Parathyroid adenoma (tissue), 2 donors: ENCODE data around the gene ASPSCR1.

ENCODE experiments used
- H2AFZ ChIP-seq: fragments of 300-600 bp; sonication (generic); one replicate; pipeline ENCODE4 v1.7.0; 2017; ENCODE audit warnings: antibody characterized with exemption, mild to moderate bottlenecking
- H3K27ac ChIP-seq: fragments of 300-600 bp; sonication (generic); one replicate; pipeline ENCODE4 v1.7.0; 2017
- H3K27me3 ChIP-seq: fragments of 300-600 bp; sonication (generic); one replicate; pipeline ENCODE4 v1.7.0; 2017; ENCODE audit warnings: low read length; ENCODE audit not compliant: control insufficient read depth, insufficient read depth
- H3K36me3 ChIP-seq: fragments of 300-600 bp; sonication (generic); one replicate; pipeline ENCODE4 v1.7.0; 2017; ENCODE audit warnings: low read length; ENCODE audit not compliant: control insufficient read depth, insufficient read depth
- H3K4me1 ChIP-seq: fragments of 300-600 bp; sonication (generic); one replicate; pipeline ENCODE4 v1.7.0; 2017; ENCODE audit warnings: control low read depth
- H3K4me2 ChIP-seq: fragments of 300-600 bp; sonication (generic); one replicate; pipeline ENCODE4 v1.7.0; 2017; ENCODE audit warnings: low read length
- H3K4me3 ChIP-seq: fragments of 300-600 bp; sonication (generic); one replicate; pipeline ENCODE4 v1.7.0; 2017; ENCODE audit warnings: low read depth, low read length
- H3K79me2 ChIP-seq: fragments of 300-600 bp; sonication (generic); one replicate; pipeline ENCODE4 v1.7.0; 2017; ENCODE audit warnings: control low read depth
- H3K9ac ChIP-seq: fragments of 300-600 bp; sonication (generic); one replicate; pipeline ENCODE4 v1.7.0; 2017; ENCODE audit warnings: mild to moderate bottlenecking
- H3K9me3 ChIP-seq: fragments of 300-600 bp; sonication (generic); one replicate; pipeline ENCODE4 v1.7.0; 2017; ENCODE audit warnings: low read length; ENCODE audit not compliant: control insufficient read depth
- CTCF ChIP-seq: fragments of 300-600 bp; sonication (generic); IDR thresholded peaks from one replicate; pipeline ENCODE4 v1.7.0; 2017; ENCODE audit warnings: antibody characterized with exemption, mild to moderate bottlenecking
- donor health status: primary hyperparathyroidism.

ASPSCR1 gene

GRCh38 chr17:82015311-82015971 lies 38.0 kb downstream of the ASPSCR1 start:
- no peak overlapping the region for H3K9ac ChIP-seq
- no peak overlapping the region for H3K4me2 ChIP-seq
- H3K79me2 ChIP-seq = no peaks in the 10 kb centered on the region
- H3K4me1 ChIP-seq = no peaks in the 10 kb centered on the region
- H2AFZ ChIP-seq = no peak overlapping the region
- H3K36me3 ChIP-seq = no peaks in the 10 kb centered on the region
- no peak for TF ChIP-seq CTCF
- no peaks in the 10 kb centered on the region for H3K9me3 ChIP-seq
- no peak overlapping the region for H3K4me3 ChIP-seq
- H3K27me3 ChIP-seq = no peaks in the 10 kb centered on the region
- no peak overlapping the region for H3K27ac ChIP-seq

GRCh38 chr17:82016061-82016874 lies 38.8 kb downstream of the ASPSCR1 start:
- Histone ChIP-seq H3K9ac (no peak overlapping the region), H2AFZ (no peak overlapping the region), H3K4me2 (no peak overlapping the region), H3K27me3 (no peaks in the 10 kb centered on the region), H3K36me3 (no peaks in the 10 kb centered on the region), H3K4me1 (peaks cover 1% of the 10 kb centered on the region), H3K79me2 (no peaks in the 10 kb centered on the region), H3K9me3 (no peaks in the 10 kb centered on the region), H3K4me3 (no peak overlapping the region), H3K27ac (no peak overlapping the region)
- no peak for TF ChIP-seq CTCF

GRCh38 chr17:82016875-82017459 lies 39.5 kb downstream of the ASPSCR1 start:
- no peaks in the 10 kb centered on the region for H3K27me3 ChIP-seq
- H3K9me3 ChIP-seq = no peaks in the 10 kb centered on the region
- H3K4me1 ChIP-seq = peaks cover 8% of the 10 kb centered on the region
- H3K9ac ChIP-seq = no peak overlapping the region
- no peaks in the 10 kb centered on the region for H3K36me3 ChIP-seq
- H3K4me3 ChIP-seq = no peak overlapping the region
- TF ChIP-seq CTCF = no peak
- H2AFZ ChIP-seq = no peak overlapping the region
- no peak overlapping the region for H3K27ac ChIP-seq
- no peaks in the 10 kb centered on the region for H3K79me2 ChIP-seq
- H3K4me2 ChIP-seq = no peak overlapping the region

- H3K79me2 ChIP-seq = no peaks in the 10 kb centered on the region
- no peak overlapping the region for H2AFZ ChIP-seq
- H3K4me2 ChIP-seq = no peak overlapping the region
- H3K27ac ChIP-seq = no peak overlapping the region
- H3K4me3 ChIP-seq = no peak overlapping the region
- no peaks in the 10 kb centered on the region for H3K9me3 ChIP-seq
- H3K27me3 ChIP-seq = no peaks in the 10 kb centered on the region
- TF ChIP-seq CTCF = no peak
- no peak overlapping the region for H3K9ac ChIP-seq
- H3K4me1 ChIP-seq = peaks cover 10% of the 10 kb centered on the region
- no peaks in the 10 kb centered on the region for H3K36me3 ChIP-seq
These were observed 40.3 kb downstream of the ASPSCR1 start for GRCh38 chr17:82017612-82018151.
